Activated CD8-positive, alpha-beta memory T cell treated with anti-CD3 and anti-CD28 coated beads, Interleukin-2, amount 50 U/mL, for 24 hours (primary cell): ENCODE data around the gene WDFY1.

Source experiments
- DNase-seq: peaks from one replicate; pipeline ENCODE4 v3.0.0-alpha.2; 2020; ENCODE audit errors: extremely low read depth

Gene WDFY1

GRCh38 chr2:223930103-223930976, 14.8 kb downstream of the WDFY1 start:
- DNase-seq, result no peak

- no peak for DNase-seq
Observed at GRCh38 chr2:223929571-223930102, 15.5 kb downstream of the WDFY1 start.

GRCh38 chr2:223928113-223929006, 16.8 kb downstream of the WDFY1 start:
- DNase-seq, result no peak

GRCh38 chr2:223925106-223925505, 20.0 kb downstream of the WDFY1 start:
- DNase-seq, result no peak

GRCh38 chr2:223923976-223924375, 21.2 kb downstream of the WDFY1 start:
- DNase-seq, result no peak

- DNase-seq, result no peak
Observed at GRCh38 chr2:223922308-223922707, 22.8 kb downstream of the WDFY1 start.

GRCh38 chr2:223921204-223921603, 23.9 kb downstream of the WDFY1 start:
- no peak for DNase-seq

GRCh38 chr2:223920109-223920508, 25.0 kb downstream of the WDFY1 start:
- no peak for DNase-seq

- no peak for DNase-seq
Observed at GRCh38 chr2:223918671-223919134, 26.4 kb downstream of the WDFY1 start.

GRCh38 chr2:223916181-223916920, 28.8 kb downstream of the WDFY1 start:
- no peak for DNase-seq

- DNase-seq, result no peak
Observed at GRCh38 chr2:223915071-223915470, 30.1 kb downstream of the WDFY1 start.

- DNase-seq, result no peak
Observed at GRCh38 chr2:223914324-223914723, 30.8 kb downstream of the WDFY1 start.

- no peak for DNase-seq
Observed at GRCh38 chr2:223909001-223909741, 36.0 kb downstream of the WDFY1 start.

- no peak for DNase-seq
Observed at GRCh38 chr2:223908304-223908998, 36.7 kb downstream of the WDFY1 start.

GRCh38 chr2:223905996-223906395, 39.1 kb downstream of the WDFY1 start:
- no peak for DNase-seq

- no peak for DNase-seq
Observed at GRCh38 chr2:223901854-223902253, 43.3 kb downstream of the WDFY1 start.

GRCh38 chr2:223901311-223901710, 43.8 kb downstream of the WDFY1 start:
- DNase-seq, result no peak

- DNase-seq, result no peak
Observed at GRCh38 chr2:223900531-223900930, 44.6 kb downstream of the WDFY1 start.

GRCh38 chr2:223900066-223900465, 45.1 kb downstream of the WDFY1 start:
- no peak for DNase-seq

GRCh38 chr2:223897669-223898330, 47.3 kb downstream of the WDFY1 start:
- DNase-seq, result no peak
